ENCODE results near the gene DBH. TPM values are rescaled to one million over a fixed set of nuclear protein-coding genes. Genes with fewer than 3 reads are reported as not detected.

The DBH gene
- total RNA-seq, 1 donor from 2014 or later: not detected

GRCh38 chr9:133656211-133657119, 20.3 kb downstream of the DBH start:
- H3K36me3 ChIP-seq (ENCODE audit: control insufficient read depth, insufficient read depth, low read length): no peaks in the 10 kb centered on the region
- FAIRE-seq (no peak), DNase-seq (ENCODE audit: low read depth) (no peak)
- H3K4me3 ChIP-seq (ENCODE audit: low read depth, low read length): no peak overlapping the region
- TF ChIP-seq, protein P1, sequence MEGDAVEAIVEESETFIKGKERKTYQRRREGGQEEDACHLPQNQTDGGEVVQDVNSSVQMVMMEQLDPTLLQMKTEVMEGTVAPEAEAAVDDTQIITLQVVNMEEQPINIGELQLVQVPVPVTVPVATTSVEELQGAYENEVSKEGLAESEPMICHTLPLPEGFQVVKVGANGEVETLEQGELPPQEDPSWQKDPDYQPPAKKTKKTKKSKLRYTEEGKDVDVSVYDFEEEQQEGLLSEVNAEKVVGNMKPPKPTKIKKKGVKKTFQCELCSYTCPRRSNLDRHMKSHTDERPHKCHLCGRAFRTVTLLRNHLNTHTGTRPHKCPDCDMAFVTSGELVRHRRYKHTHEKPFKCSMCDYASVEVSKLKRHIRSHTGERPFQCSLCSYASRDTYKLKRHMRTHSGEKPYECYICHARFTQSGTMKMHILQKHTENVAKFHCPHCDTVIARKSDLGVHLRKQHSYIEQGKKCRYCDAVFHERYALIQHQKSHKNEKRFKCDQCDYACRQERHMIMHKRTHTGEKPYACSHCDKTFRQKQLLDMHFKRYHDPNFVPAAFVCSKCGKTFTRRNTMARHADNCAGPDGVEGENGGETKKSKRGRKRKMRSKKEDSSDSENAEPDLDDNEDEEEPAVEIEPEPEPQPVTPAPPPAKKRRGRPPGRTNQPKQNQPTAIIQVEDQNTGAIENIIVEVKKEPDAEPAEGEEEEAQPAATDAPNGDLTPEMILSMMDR (IDR thresholded peaks at IDR 0.05; ENCODE audit: insufficient read depth, low read length, severe bottlenecking): no peak
- peaks cover 28% of the 10 kb centered on the region for H3K27me3 ChIP-seq (ENCODE audit: control insufficient read depth, insufficient read depth, low read length)

GRCh38 chr9:133657120-133657661, 21.0 kb downstream of the DBH start:
- no peak overlapping the region for H3K4me3 ChIP-seq (ENCODE audit: low read depth, low read length)
- peaks cover 28% of the 10 kb centered on the region for H3K27me3 ChIP-seq (ENCODE audit: control insufficient read depth, insufficient read depth, low read length)
- TF ChIP-seq, protein P1 (IDR thresholded peaks at IDR 0.05; ENCODE audit: insufficient read depth, low read length, severe bottlenecking): no peak
- FAIRE-seq: no peak
- H3K36me3 ChIP-seq (ENCODE audit: control insufficient read depth, insufficient read depth, low read length): no peaks in the 10 kb centered on the region
- no peak for DNase-seq (ENCODE audit: low read depth)

DNA sequence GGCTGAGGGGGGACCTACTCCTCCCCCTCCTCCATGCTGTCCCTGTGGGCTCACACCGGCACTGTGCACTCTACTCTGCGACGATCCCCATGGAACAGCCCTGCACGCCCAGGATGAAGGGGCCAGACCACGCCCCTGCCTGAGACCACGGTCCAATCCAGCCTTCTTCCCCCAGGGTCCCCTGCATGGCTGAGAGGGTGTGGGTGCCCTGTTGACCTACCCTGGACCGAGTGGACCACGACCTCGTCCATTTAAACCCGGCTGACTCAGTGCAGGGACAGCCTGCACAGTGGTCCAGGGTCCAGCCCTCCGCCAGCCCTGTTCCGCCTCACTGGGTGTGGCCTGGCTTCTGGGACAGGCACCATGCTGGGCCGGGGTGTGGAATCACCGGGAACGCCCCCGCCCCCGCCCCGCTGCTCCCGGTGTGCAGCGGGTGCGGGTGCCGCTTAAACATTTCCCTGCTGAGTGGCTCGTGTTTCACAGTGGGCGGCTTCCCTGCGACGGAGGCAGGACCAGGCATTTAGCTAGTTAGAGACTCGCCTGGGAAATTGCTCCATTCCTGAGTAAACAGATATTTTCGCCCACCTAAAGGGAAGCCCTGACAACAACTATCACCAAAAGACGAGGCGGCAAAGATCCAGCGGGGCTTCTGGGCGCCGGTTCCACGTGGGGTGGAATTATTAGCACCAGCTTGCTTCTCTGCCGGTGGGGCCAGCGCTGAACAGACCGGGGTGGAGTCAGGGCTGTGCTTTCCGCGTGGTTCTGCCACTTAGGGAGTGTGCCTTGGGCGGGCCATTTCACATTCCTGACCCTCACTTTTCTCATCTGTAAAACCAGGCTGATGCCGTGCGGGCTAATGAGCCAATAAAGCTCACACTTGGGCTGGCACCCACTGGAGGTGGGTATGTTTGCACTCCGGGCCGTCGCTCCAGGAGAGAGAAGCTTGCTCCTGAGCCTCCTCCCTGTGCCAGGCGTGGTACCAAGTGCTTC, 22.6 kb downstream of the DBH start:
- TF ChIP-seq, protein P1 (IDR thresholded peaks at IDR 0.05; ENCODE audit: insufficient read depth, low read length, severe bottlenecking): no peak
- no peaks in the 10 kb centered on the region for H3K36me3 ChIP-seq (ENCODE audit: control insufficient read depth, insufficient read depth, low read length)
- H3K4me3 ChIP-seq (ENCODE audit: low read depth, low read length): no peak overlapping the region
- FAIRE-seq: no peak
- DNase-seq (ENCODE audit: low read depth): peak; percentile 4
- peaks cover 28% of the 10 kb centered on the region for H3K27me3 ChIP-seq (ENCODE audit: control insufficient read depth, insufficient read depth, low read length)

GRCh38 chr9:133659516-133659915, 23.4 kb downstream of the DBH start:
- TF ChIP-seq, protein P1 (IDR thresholded peaks at IDR 0.05; ENCODE audit: insufficient read depth, low read length, severe bottlenecking): no peak
- no peak for FAIRE-seq
- no peak for DNase-seq (ENCODE audit: low read depth)
- Histone ChIP-seq H3K27me3 (ENCODE audit: control insufficient read depth, insufficient read depth, low read length) (peaks cover 28% of the 10 kb centered on the region), H3K4me3 (ENCODE audit: low read depth, low read length) (no peak overlapping the region), H3K36me3 (ENCODE audit: control insufficient read depth, insufficient read depth, low read length) (no peaks in the 10 kb centered on the region)

GRCh38 chr9:133661846-133662540, 25.8 kb downstream of the DBH start:
- FAIRE-seq: no peak
- peaks cover 15% of the 10 kb centered on the region for H3K27me3 ChIP-seq (ENCODE audit: control insufficient read depth, insufficient read depth, low read length)
- TF ChIP-seq, protein P1 (IDR thresholded peaks at IDR 0.05; ENCODE audit: insufficient read depth, low read length, severe bottlenecking): no peak

More at GRCh38 chr9:133661846-133662540, 25.8 kb downstream of the DBH start:
- no peak for DNase-seq (ENCODE audit: low read depth)
- Histone ChIP-seq H3K4me3 (ENCODE audit: low read depth, low read length) (no peak overlapping the region), H3K36me3 (ENCODE audit: control insufficient read depth, insufficient read depth, low read length) (no peaks in the 10 kb centered on the region)
